Activated T-cell treated with anti-CD3 and anti-CD28 coated beads for 1 hour (primary cell): Measurements from ENCODE around the gene UPF3A.
"Not testable (repeated sequence)": the region's sequence is repeated elsewhere in the genome, so short reads cannot be mapped to it uniquely, and the experiment has no call there.

Experiments used
- DNase-seq: peaks from one replicate; pipeline ENCODE4 v3.0.0-alpha.2; 2020; ENCODE audit warnings: low read depth

The UPF3A gene

GRCh38 chr13:114309086-114309485, 27.7 kb downstream of the UPF3A start:
- no peak for DNase-seq

GRCh38 chr13:114309806-114310410, 28.5 kb downstream of the UPF3A start:
- no peak for DNase-seq

DNA sequence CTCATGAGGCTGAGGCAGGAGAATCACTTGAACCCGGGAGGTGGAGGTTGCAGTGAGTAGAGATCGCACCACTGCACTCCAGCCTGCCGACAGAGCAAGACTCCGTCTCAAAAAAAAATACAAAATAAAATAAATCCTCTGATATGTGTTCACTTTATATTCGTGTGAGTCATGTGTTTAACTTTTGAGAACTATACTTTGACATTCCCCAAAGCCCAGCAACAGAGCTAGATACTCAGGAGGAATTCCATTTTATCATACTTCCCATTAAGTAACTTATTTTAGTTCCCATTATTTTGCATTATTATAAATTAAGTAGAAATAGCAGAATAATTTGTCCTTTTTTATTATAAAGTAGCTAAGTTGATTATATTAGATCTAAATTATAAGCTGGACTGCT, 29.6 kb downstream of the UPF3A start:
- DNase-seq = no peak

- DNase-seq = no peak
These were observed 30.0 kb downstream of the UPF3A start for GRCh38 chr13:114311387-114311786.

DNA sequence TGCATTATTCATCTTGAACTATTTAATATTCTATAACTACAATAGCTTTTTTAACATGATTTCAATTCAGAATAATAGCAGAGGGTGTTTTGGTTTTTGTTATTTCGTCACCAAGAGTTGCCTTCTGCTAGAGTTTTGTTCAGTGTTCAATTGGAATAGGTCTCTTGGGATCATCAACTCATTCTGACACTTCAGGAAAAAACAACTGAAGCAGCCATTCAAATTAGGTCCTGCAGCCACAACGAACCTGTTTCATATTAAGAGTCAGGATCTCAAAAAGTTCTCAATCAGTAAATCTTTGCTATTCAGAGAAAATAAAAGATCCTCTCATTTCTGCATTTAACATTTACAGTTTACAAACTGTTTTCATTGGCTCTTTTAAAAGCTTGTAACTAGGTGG, 30.5 kb downstream of the UPF3A start:
- DNase-seq = no peak

GRCh38 chr13:114313061-114313860, 31.9 kb downstream of the UPF3A start:
- no peak for DNase-seq

DNA sequence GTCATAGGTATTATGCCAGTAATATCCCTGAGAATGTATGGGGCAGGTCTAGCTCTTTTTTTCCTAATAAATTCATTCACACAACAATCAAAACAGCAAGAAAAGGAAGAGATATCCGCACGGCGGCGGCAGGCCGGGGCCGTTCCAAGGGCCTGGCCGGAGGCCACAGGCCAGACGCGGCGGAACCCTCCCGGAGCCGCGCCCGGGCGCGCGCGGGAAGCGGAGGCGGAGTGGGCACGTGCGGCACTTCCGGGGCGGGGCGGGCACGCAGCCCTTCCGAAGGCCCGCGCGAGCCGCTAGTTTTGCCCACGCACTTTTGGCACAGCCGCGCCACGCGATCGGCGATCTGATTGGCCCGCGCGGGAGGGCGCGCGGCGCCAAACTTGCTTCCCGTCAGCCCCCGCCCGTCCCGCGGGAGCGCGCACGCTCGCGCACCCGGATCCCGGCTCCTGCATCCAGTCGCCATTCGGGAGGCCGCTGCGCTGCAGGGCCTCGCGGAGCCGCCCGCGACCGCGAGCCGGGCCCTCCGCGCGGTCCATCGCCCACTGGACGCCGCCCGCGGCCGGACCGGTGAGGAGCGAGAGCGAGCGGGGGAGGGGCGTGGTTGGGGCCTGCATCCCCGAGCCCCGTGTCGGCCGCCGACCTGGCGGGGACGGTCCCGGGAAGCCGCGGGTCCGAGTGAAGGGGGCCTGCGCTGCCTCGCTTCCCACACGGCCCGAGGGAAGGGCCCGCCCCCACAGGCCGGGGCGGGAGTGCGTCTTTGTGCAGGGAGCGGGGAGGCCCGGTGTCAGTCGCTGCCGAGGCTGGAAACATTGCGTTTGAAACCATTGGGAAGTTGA, 32.9 kb downstream of the UPF3A start, which contains the start of gene CHAMP1:
Gene CHAMP1 (plus strand): TSS at position 430 of the 839 bp plus-strand sequence. CDS start 9,340 bp downstream, outside the sequence.
- DNase-seq = peak; percentile 83

- no peak for DNase-seq
These were observed 33.8 kb downstream of the UPF3A start for GRCh38 chr13:114315074-114315785.

GRCh38 chr13:114318624-114319023, 37.2 kb downstream of the UPF3A start:
- no peak for DNase-seq

DNA sequence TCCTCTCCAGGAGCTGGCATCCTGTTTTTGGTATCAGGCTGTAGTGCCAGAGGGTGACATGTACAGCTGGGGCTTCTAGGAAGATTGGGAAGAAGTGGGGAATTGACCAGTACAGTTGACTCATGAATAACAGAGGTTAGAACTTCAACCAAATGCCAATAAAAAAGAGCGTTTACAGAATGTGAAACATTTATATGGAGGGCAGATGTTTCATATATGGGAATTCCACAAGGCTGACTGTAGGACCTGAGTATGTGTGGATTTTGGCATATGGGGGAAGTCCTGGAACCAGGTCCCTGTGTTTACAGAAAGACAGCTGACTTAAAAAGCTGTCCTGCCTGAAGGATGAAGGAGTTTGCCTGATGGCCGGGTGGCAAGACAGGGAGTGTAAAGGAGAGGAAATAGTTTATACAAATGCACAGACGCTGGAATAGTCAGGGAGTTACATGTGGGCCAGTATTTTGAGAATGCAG, 38.1 kb downstream of the UPF3A start:
- no peak for DNase-seq

DNA sequence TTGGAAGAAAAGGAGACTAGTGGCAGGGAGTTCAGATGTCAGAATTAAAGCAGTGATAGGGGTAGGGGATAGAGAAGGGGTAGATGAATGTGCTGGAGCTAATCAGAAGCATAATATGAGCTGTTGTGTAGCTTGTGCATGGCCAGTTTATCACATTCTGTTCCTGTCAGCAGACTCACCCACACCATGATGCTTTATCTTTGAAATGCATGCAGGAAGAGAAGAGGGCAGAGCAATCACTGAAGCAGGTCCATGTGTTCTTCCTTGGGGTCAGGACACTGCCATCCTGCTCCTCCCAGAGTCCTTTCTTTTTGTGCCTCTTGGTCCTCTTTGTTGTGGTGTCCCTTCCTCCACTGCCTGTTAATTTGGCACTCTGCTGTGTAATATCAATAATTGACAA, 38.7 kb downstream of the UPF3A start:
- no peak for DNase-seq

DNA sequence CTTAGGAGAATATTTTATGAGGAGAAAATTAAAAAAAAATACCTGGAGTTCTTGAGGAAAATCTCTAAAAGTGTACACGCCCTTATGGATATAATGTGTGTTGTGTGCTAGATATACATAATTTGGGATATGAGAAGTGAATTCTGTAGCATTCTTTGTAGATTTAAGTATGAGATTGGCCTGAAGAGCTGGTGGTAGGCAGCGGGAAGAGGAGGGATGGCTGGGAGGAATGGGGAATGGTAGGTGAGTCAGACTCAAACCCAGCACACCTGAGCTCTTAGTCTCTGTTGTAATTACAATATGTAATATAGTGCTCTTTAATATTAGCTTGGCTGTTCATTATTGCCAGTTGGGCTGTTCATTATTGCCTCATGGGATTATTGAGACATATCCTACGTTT, 39.9 kb downstream of the UPF3A start:
- DNase-seq = no peak

- no peak for DNase-seq
These were observed 41.9 kb downstream of the UPF3A start for GRCh38 chr13:114323349-114323748.

GRCh38 chr13:114324334-114324733, 42.9 kb downstream of the UPF3A start:
- no peak for DNase-seq

- DNase-seq = no peak
These were observed 44.3 kb downstream of the UPF3A start for GRCh38 chr13:114325729-114326128.

GRCh38 chr13:114328034-114328433, 46.6 kb downstream of the UPF3A start:
- DNase-seq = no peak

DNA sequence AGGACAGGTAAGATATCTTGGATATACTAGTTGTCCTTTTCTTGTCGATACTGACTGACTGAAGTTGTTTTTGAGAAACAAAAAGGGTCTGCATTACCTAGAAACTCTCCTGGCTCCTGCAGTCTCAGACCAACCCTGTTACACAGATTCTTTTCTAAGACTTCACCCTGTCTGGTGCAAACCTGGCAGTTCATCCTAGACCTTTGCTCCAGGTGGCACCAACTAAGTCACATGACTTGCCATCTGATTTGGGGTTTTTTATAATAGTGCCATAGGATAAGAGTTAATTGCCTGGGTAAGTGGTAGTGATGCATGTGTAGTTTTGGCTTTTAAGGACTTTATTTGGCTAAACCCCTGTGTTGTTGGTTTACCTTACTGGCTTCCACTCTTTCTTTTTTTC, 47.2 kb downstream of the UPF3A start:
- no peak for DNase-seq

GRCh38 chr13:114330086-114330485, 48.7 kb downstream of the UPF3A start:
- no peak for DNase-seq

DNA sequence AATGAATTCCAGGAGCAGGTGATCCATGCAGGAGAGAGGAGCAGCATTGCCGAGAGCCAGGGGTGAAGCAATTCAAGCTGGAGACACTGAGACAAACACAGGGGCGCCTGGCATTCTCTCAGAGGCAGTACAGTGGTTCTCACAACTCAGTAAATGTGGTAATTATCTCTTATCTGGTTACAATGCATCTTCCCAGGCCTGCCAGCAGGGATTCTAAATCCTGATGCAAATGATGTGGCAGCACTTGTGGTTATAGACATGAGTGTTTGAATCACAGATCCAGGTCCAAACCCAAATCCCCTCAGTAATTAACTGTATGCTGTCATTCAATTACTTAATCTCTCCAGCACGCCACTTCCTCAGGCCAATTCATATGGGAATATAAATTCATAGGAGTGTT, 52.5 kb downstream of the UPF3A start:
- not testable (repeated sequence) for DNase-seq

DNA sequence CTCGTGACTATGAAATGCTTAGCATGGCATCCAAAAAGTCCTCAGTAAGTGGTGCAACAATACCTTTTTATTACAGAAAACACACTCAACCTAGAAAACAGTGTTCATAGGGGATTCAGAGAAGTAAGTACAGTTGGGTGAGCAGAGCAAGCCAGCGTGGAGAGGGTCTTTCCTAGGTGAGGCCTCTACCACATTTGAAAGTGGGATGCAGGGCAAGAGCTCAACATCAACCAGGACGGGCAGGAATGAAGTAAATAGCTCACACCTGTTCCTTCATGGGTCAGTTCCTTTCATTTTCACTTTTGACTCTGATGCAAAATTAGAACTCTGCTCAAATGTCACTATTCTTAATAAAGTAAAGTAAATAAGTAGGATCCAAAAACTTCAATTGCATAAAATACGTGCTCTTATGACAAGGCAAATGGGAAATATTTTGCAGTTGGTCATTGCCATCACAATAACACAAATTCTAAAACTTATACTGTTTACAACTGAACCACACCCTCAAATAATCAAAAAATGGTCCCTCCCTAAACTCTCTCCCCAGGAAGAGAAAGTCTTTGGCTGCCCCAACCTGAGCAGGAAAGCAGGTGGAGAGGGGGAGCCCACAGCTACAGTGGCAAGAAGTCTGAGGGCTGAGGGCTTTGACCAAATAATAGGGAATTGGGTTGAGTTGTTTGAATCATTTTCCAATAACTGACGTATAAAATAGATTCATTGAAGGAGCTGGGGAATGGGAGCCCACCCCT, 53.1 kb downstream of the UPF3A start:
- no peak for DNase-seq

- not testable (repeated sequence) for DNase-seq
These were observed 55.1 kb downstream of the UPF3A start for GRCh38 chr13:114336457-114336856.
